HG02981 (cell line): ENCODE measurements around the gene OR1F1.
"Not testable (repeated sequence)": the region's sequence is repeated elsewhere in the genome, so short reads cannot be mapped to it uniquely, and the experiment has no call there.

Experiments used
- ATAC-seq: cut with Tn5 transposase; IDR thresholded peaks from one replicate; pipeline ENCODE4 v1.9.1; 2021; ENCODE audit warnings: mild to moderate bottlenecking, moderate library complexity; ENCODE audit not compliant: unreplicated experiment

Gene OR1F1

GRCh38 chr16:3197694-3198333 is 9.8 kb downstream of the OR1F1 start:
- not testable (repeated sequence) for ATAC-seq

- no peak for ATAC-seq
Observed at GRCh38 chr16:3198334-3199072, 10.5 kb downstream of the OR1F1 start.

- ATAC-seq = no peak
Observed at GRCh38 chr16:3202903-3203539, 15.0 kb downstream of the OR1F1 start.

GRCh38 chr16:3205939-3206338 is 17.9 kb downstream of the OR1F1 start:
- ATAC-seq = not testable (repeated sequence)

GRCh38 chr16:3207086-3207953 is 19.3 kb downstream of the OR1F1 start:
- ATAC-seq = no peak

GRCh38 chr16:3212006-3212405 is 24.0 kb downstream of the OR1F1 start:
- no peak for ATAC-seq

- ATAC-seq = no peak
Observed at GRCh38 chr16:3212567-3212966, 24.6 kb downstream of the OR1F1 start.

GRCh38 chr16:3214904-3215600 is 27.0 kb downstream of the OR1F1 start:
- ATAC-seq = no peak

GRCh38 chr16:3215601-3216262 is 27.7 kb downstream of the OR1F1 start:
- ATAC-seq = no peak

- ATAC-seq = no peak
Observed at GRCh38 chr16:3216263-3216640, 28.2 kb downstream of the OR1F1 start.

GRCh38 chr16:3220839-3221238 is 32.8 kb downstream of the OR1F1 start:
- no peak for ATAC-seq

- ATAC-seq = no peak
Observed at GRCh38 chr16:3223913-3224515, 36.0 kb downstream of the OR1F1 start.

- peak; percentile 21 for ATAC-seq
Observed at GRCh38 chr16:3234543-3234856, 46.5 kb downstream of the OR1F1 start.

- peak; percentile 91 for ATAC-seq
Observed at GRCh38 chr16:3234857-3235561, 47.0 kb downstream of the OR1F1 start, which contains the start of gene ZNF200. ZNF200 (minus strand) TSS chr16:3235158; CDS start chr16:3233755, 1,403 bp downstream.

- ATAC-seq = no peak
Observed at GRCh38 chr16:3235856-3236669, 48.1 kb downstream of the OR1F1 start.

- ATAC-seq = no peak
Observed at GRCh38 chr16:3241761-3242160, 53.8 kb downstream of the OR1F1 start.

- no peak for ATAC-seq
Observed at GRCh38 chr16:3242709-3243108, 54.7 kb downstream of the OR1F1 start.

GRCh38 chr16:3243882-3244281 is 55.9 kb downstream of the OR1F1 start:
- ATAC-seq = no peak
